Left lung (tissue), 10 donors: ENCODE data around the gene KLC3. TPM values are rescaled to one million over a fixed set of nuclear protein-coding genes. Genes with fewer than 3 reads are reported as not detected.

Experiments
- ATAC-seq: fragments of 200-7000 bp; cut with Tn5 transposase; one replicate; pipeline ENCODE4 v1.9.1; 2020; ENCODE audit warnings: moderate library complexity
- DNase-seq, 4 donors: peaks; one replicate each; pipeline ENCODE4 v3.0.0-alpha.2; 2013 to 2020
- H3K27ac ChIP-seq, 2 donors: fragments of 200-600 bp; sonication (generic) in 1 of 2; one replicate each; pipeline versions ENCODE4 v1.5.0 to v1.8.0; 2020 to 2021
- H3K27me3 ChIP-seq, 2 donors: fragments of 200-600 bp; sonication (generic) in 1 of 2; one replicate each; pipeline versions ENCODE4 v1.5.0 to v1.8.0; 2020 to 2021
- H3K36me3 ChIP-seq, 2 donors: fragments of 200-600 bp; sonication (generic) in 1 of 2; one replicate each; pipeline versions ENCODE4 v1.5.0 to v1.8.0; 2020 to 2021
- H3K4me1 ChIP-seq, 2 donors: fragments of 200-600 bp; one replicate each; pipeline ENCODE4 v1.8.0; 2021
- H3K4me3 ChIP-seq, 2 donors: fragments of 200-600 bp; sonication (generic) in 1 of 2; one replicate each; pipeline versions ENCODE4 v1.5.0 to v1.8.0; 2020 to 2021; ENCODE audit warnings: mild to moderate bottlenecking in 1 of 2
- H3K9me3 ChIP-seq, 2 donors: fragments of 200-600 bp; sonication (generic) in 1 of 2; one replicate each; pipeline versions ENCODE4 v1.5.0 to v1.8.0; 2020 to 2021
- intact Hi-C, 2 donors: fragments of 100-400 bp; cut with DNase I; formaldehyde crosslinking; loops; one replicate each; pipeline versions ENCODE4 v1.11.2 to v1.14.2; 2022
- polyA plus RNA-seq, 6 donors: library from polyadenylated mRNA; unstranded; fragments of 120-200 nt; gene quantifications; one replicate each; pipeline ENCODE4 v1.2.1, GENCODE V29; 2013; ENCODE audit not compliant: insufficient read length in 6 of 6
- total RNA-seq, 2 donors: library from RNA; stranded (reverse); fragmentation: NEBNext Ultra II Directional; extraction: Animal tissue kit (Norgen Biotek cat#: 25700); gene quantifications; one replicate each; pipeline ENCODE4 v1.2.1, GENCODE V29; 2021
- TF ChIP-seq, protein P1 (sequence below), 2 donors: fragments of 200-600 bp; sonication (generic) in 1 of 2; IDR thresholded peaks; one replicate each; pipeline versions ENCODE4 v1.5.0 to v1.8.0; 2021; ENCODE audit warnings: antibody characterized with exemption in 2 of 2
- donor health status: DM: no; HTN: yes; CAD: no.
- donor health status: DM: no; HTN: no; CAD: no.

The KLC3 gene
- total and polyA plus RNA-seq, 8 donors: 0.52 to 1.9 (median 0.70) TPM

DNA sequence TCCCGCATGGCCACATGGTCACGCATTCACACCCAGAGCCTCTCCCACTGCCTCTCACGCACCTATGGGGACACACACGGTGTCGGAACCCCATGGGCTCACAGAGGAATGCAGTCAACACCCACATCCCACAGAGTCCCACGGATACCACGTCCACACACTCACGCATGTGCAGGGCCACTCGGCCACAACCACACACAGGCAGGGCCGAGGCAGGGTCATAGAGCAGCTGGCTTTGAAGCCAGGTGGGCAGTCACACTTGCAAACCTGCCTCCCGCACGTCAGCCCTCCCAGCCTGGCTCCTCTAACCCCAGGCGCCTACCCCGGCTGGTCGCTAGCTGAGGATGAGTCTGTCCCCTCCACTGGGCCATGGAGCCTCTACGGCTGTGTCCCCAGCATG, 21.7 kb downstream of the KLC3 start:
- Histone ChIP-seq H3K27ac (no peak overlapping the region), H3K4me1 (no peaks in the 10 kb centered on the region), H3K9me3 (no peaks in the 10 kb centered on the region), H3K4me3 (no peak overlapping the region), H3K27me3 (no peaks in the 10 kb centered on the region), H3K36me3 (peaks cover 0 to 67% of the 10 kb centered on the region in 2 donors)
- intact Hi-C loops: no loop called here
- TF ChIP-seq, protein P1, sequence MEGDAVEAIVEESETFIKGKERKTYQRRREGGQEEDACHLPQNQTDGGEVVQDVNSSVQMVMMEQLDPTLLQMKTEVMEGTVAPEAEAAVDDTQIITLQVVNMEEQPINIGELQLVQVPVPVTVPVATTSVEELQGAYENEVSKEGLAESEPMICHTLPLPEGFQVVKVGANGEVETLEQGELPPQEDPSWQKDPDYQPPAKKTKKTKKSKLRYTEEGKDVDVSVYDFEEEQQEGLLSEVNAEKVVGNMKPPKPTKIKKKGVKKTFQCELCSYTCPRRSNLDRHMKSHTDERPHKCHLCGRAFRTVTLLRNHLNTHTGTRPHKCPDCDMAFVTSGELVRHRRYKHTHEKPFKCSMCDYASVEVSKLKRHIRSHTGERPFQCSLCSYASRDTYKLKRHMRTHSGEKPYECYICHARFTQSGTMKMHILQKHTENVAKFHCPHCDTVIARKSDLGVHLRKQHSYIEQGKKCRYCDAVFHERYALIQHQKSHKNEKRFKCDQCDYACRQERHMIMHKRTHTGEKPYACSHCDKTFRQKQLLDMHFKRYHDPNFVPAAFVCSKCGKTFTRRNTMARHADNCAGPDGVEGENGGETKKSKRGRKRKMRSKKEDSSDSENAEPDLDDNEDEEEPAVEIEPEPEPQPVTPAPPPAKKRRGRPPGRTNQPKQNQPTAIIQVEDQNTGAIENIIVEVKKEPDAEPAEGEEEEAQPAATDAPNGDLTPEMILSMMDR (IDR thresholded peaks at IDR 0.05): no peak
- DNase-seq (no peak), ATAC-seq (no peak)

DNA sequence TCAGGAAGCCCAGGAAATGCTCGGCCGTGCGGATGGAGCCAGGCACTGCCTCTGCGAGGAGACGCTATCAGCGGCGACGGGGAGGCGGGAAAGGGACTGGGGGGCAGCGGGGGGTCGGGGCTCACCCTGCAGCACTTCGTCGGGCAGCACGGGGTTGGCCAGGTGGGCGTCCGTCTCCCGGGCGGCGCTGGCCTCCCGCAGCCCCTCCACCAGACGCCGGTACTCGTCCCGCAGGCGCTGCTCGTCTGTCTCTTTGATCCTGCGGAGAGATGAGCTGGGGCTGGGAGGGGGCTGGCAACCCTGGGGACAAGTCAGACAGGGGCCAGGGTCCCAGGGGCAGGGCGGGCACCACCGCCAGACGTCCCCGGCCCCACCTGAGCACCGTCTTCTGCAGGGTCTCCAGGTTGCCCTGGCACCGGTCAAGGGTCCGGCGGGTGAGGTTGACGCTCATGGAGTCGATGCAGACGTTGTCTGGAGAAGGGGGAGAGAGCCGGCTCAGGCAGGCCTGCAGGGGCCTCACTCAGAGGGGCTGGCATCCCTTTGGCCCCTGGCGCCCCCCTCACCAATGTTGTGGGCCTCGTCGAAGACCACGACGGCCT, 23.4 kb downstream of the KLC3 start:
- ATAC-seq (no peak), DNase-seq (no peak)
- Histone ChIP-seq H3K4me3 (no peak overlapping the region), H3K27ac (no peak overlapping the region), H3K36me3 (peaks cover 0 to 56% of the 10 kb centered on the region in 2 donors), H3K4me1 (no peaks in the 10 kb centered on the region), H3K9me3 (no peaks in the 10 kb centered on the region), H3K27me3 (no peaks in the 10 kb centered on the region)
- TF ChIP-seq, protein P1 (IDR thresholded peaks at IDR 0.05): no peak
- intact Hi-C loops: no loop called here

DNA sequence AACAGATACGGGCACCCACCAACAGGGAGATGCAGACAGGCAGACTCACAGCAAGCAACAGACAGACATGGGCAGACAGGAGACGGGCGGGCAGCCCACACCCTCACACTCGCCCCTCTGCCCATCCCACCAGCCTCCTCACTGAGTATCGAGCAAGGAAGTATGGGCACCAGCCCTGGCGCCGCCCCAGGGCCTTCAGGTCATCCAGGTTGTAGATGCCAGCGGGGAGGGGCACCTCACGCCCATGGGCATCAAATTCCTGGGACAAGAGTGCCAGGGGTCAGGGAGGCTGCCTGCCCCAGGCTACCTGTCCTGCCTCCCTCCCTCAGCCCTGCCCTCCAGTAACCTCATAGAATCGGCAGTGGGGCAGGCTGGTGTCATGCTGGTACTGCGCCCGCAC, 24.1 kb downstream of the KLC3 start:
- no peak overlapping the region for H3K4me3 ChIP-seq
- DNase-seq: no peak
- peaks cover 0 to 7% of the 10 kb centered on the region in 2 donors for H3K4me1 ChIP-seq
- H3K9me3 ChIP-seq: no peaks in the 10 kb centered on the region
- no peaks in the 10 kb centered on the region for H3K27me3 ChIP-seq
- TF ChIP-seq, protein P1 (IDR thresholded peaks at IDR 0.05): no peak
- H3K27ac ChIP-seq: no peak overlapping the region
- intact Hi-C loops: no loop called here
- H3K36me3 ChIP-seq: peaks cover 0 to 50% of the 10 kb centered on the region in 2 donors
- no peak for ATAC-seq

DNA sequence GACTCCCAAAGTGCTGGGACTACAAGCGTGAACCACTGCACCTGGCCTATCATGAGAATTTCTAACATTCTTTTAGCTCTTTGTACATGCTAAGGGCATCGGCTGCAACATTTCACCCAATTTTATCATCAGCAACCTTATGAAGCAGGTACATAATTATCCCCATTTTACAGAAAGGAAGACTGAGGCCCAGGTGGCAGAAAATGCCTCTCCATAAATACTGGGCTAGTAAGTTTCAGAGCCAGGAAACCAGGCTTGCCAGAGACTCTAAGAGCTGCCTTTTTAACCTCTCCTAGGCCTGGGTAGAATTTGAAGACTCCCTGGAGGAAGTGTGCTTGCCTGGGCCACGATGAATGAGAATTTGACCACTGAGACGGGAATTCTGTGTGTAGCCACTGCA, 27.6 kb downstream of the KLC3 start:
- Histone ChIP-seq H3K27ac (no peak overlapping the region), H3K4me1 (peaks cover 0 to 17% of the 10 kb centered on the region in 2 donors), H3K4me3 (no peak overlapping the region), H3K9me3 (no peaks in the 10 kb centered on the region), H3K27me3 (no peaks in the 10 kb centered on the region), H3K36me3 (peaks cover 0 to 28% of the 10 kb centered on the region in 2 donors)
- DNase-seq (no peak), ATAC-seq (no peak)
- intact Hi-C loops: no loop called here
- TF ChIP-seq, protein P1 (IDR thresholded peaks at IDR 0.05): no peak

DNA sequence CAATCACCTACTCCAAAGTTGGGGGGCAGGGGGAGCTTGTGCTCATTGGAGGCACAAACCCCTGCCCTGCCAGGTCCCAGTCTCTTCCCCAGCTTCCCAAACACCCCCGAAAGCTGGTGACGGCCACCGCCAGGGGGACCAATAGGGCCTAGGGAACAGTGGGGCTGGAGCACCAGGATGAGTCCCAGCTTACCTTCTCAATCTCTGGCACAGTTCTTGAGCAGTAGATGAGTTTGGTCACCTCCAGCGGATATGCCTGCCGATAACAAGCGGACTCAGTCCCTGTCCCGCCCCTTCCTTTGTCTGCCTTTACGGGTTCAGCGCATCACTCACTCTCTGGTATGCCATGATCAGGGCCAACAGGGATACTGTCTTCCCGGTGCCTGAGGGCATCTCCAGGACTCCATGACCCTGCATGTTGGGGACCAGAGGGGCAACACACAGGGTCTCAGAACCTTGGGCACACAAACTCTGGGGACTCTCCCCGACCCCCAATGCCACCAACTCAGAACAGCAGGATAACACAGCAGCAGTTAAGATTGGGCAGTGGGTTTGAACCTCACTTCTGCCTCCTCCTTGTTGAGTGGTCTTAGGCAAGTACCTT, 28.3 kb downstream of the KLC3 start:
- H3K36me3 ChIP-seq: peaks cover 0 to 21% of the 10 kb centered on the region in 2 donors
- intact Hi-C loops: no loop called here
- H3K4me1 ChIP-seq: peaks cover 0 to 17% of the 10 kb centered on the region in 2 donors
- no peaks in the 10 kb centered on the region for H3K27me3 ChIP-seq
- ATAC-seq (no peak), DNase-seq (no peak)
- H3K9me3 ChIP-seq: no peaks in the 10 kb centered on the region
- TF ChIP-seq, protein P1 (IDR thresholded peaks at IDR 0.05): no peak
- no peak overlapping the region for H3K4me3 ChIP-seq
- H3K27ac ChIP-seq: no peak overlapping the region
